Endothelial cell (in vitro differentiated cells): Measurements from ENCODE around the gene APOBEC3F. TPM values are rescaled to one million over a fixed set of nuclear protein-coding genes. Genes with fewer than 3 reads are reported as not detected.

Experiments
- DNase-seq: peaks from one replicate; pipeline ENCODE4 v3.0.0; 2021; ENCODE audit warnings: low spot score
- H3K27ac Mint-ChIP-seq: one replicate; pipeline ENCODE4 v1.8.0; 2021; ENCODE audit warnings: mixed read lengths, inconsistent platforms; ENCODE audit not compliant: unreplicated experiment
- H3K27me3 Mint-ChIP-seq: one replicate; pipeline ENCODE4 v1.8.0; 2021; ENCODE audit warnings: mild to moderate bottlenecking, moderate library complexity, mixed read lengths, inconsistent platforms; ENCODE audit not compliant: unreplicated experiment
- H3K36me3 Mint-ChIP-seq: one replicate; pipeline ENCODE4 v1.8.0; 2021; ENCODE audit warnings: mild to moderate bottlenecking, low read depth, mixed read lengths, inconsistent platforms; ENCODE audit not compliant: unreplicated experiment
- H3K4me1 Mint-ChIP-seq: one replicate; pipeline ENCODE4 v1.8.0; 2021; ENCODE audit warnings: mild to moderate bottlenecking, mixed read lengths, inconsistent platforms; ENCODE audit not compliant: unreplicated experiment
- H3K4me3 Mint-ChIP-seq: one replicate; pipeline ENCODE4 v1.8.0; 2021; ENCODE audit warnings: mild to moderate bottlenecking, mixed read lengths, inconsistent platforms; ENCODE audit not compliant: unreplicated experiment
- H3K9me3 Mint-ChIP-seq: one replicate; pipeline ENCODE4 v1.8.0; 2021; ENCODE audit warnings: mixed read lengths, inconsistent platforms; ENCODE audit not compliant: unreplicated experiment
- CTCF ChIP-seq: fragments of 200-600 bp; sonication (generic); IDR thresholded peaks from one replicate; pipeline ENCODE4 v1.5.0; 2021; ENCODE audit warnings: antibody characterized with exemption; ENCODE audit not compliant: unreplicated experiment
- total RNA-seq: library from RNA; stranded (reverse); fragmentation: NEBNext Ultra II Directional; extraction: Animal tissue kit (Norgen Biotek cat#: 25700); gene quantifications from one replicate; pipeline ENCODE4 v1.2.1, GENCODE V29; 2021; ENCODE audit not compliant: unreplicated experiment

APOBEC3F gene
- total RNA-seq, 1 donor from 2014 or later: 21.1 TPM

DNA sequence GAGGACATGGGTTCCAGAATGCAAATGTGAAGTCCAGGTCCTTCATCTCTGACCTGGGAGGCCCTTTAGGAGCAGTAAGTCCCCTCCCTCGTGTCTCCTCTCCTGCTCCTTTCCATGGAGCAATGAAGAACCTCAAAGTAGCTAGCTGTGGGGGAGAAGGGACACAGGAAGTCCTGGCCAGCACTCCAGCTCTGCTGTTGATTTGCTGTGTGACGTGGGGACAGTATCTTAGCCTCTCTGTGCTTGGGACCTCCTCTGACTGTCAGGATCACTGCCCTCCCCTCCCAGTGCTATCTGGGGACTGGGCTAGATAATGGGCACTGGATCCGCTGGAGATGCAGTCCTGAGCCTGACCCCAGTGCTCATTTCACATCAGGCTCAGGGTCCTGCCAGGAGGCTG, 55.3 kb downstream of the APOBEC3F start:
- Mint-ChIP-seq H3K4me3 (no peak overlapping the region), H3K27me3 (peaks cover 7% of the 10 kb centered on the region), H3K36me3 (no peaks in the 10 kb centered on the region), H3K9me3 (no peaks in the 10 kb centered on the region), H3K4me1 (peaks cover 7% of the 10 kb centered on the region), H3K27ac (no peak overlapping the region)
- no peak for TF ChIP-seq CTCF
- no peak for DNase-seq

- Mint-ChIP-seq H3K27ac (peak within 1 kb of the TSS; percentile 24), H3K4me3 (no peak within 1 kb of the TSS), H3K27me3 (peaks cover 6% of the 10 kb centered on the region), H3K36me3 (no peaks in the 10 kb centered on the region), H3K4me1 (peaks cover 7% of the 10 kb centered on the region), H3K9me3 (no peaks in the 10 kb centered on the region)
- DNase-seq: no peak
- no peak for TF ChIP-seq CTCF
These were observed 56.7 kb downstream of the APOBEC3F start, which contains the start of gene APOBEC3H for GRCh38 chr22:39097098-39098020. Gene APOBEC3H (plus strand): TSS chr22:39097244. CDS start chr22:39100279, 3,035 bp downstream.

GRCh38 chr22:39098026-39098425, 57.4 kb downstream of the APOBEC3F start:
- Mint-ChIP-seq H3K27me3 (peaks cover 6% of the 10 kb centered on the region), H3K9me3 (no peaks in the 10 kb centered on the region), H3K4me1 (peaks cover 7% of the 10 kb centered on the region), H3K27ac (no peak overlapping the region), H3K36me3 (no peaks in the 10 kb centered on the region), H3K4me3 (no peak overlapping the region)
- TF ChIP-seq CTCF: no peak
- DNase-seq: no peak

DNA sequence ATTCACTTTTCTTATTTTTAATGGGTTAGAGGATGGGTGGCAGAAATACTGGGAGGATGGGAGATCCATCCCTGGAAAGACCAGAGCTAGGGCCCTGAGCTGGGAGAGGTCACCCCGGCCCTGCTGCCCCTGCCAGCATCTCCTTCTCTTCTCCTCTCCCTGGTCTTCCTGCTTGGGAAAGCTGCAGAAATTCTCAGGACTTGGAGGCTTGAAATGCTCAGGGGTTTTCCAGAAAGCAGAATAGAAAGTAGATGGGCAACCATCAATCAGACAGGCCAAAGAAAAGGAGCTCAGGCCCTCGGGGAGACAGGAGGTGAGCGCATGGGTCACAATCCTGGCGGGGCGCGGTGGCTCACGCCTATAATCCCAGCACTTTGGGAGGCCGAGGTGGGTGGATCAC, 57.9 kb downstream of the APOBEC3F start:
- H3K9me3 Mint-ChIP-seq: no peaks in the 10 kb centered on the region
- no peak overlapping the region for H3K27ac Mint-ChIP-seq
- H3K36me3 Mint-ChIP-seq: no peaks in the 10 kb centered on the region
- peaks cover 7% of the 10 kb centered on the region for H3K4me1 Mint-ChIP-seq
- no peak for DNase-seq
- no peak overlapping the region for H3K4me3 Mint-ChIP-seq
- peaks cover 6% of the 10 kb centered on the region for H3K27me3 Mint-ChIP-seq
- no peak for TF ChIP-seq CTCF

GRCh38 chr22:39101226-39101625, 60.6 kb downstream of the APOBEC3F start:
- TF ChIP-seq CTCF: no peak
- Mint-ChIP-seq H3K4me3 (no peak overlapping the region), H3K4me1 (peaks cover 7% of the 10 kb centered on the region), H3K27me3 (peaks cover 6% of the 10 kb centered on the region), H3K27ac (no peak overlapping the region), H3K36me3 (no peaks in the 10 kb centered on the region), H3K9me3 (no peaks in the 10 kb centered on the region)
- no peak for DNase-seq
